ENCODE results near the gene NISCH. TPM values are rescaled to one million over a fixed set of nuclear protein-coding genes. Genes with fewer than 3 reads are reported as not detected.
A peak's percentile ranks its signal among the peaks of the same experiment; 100 is the strongest.

NISCH gene
- total and polyA plus RNA-seq, 2 donors (not counting 3 experiments of a cell fraction or from before 2014, with no cell fraction given) = 156 to 178 TPM

DNA sequence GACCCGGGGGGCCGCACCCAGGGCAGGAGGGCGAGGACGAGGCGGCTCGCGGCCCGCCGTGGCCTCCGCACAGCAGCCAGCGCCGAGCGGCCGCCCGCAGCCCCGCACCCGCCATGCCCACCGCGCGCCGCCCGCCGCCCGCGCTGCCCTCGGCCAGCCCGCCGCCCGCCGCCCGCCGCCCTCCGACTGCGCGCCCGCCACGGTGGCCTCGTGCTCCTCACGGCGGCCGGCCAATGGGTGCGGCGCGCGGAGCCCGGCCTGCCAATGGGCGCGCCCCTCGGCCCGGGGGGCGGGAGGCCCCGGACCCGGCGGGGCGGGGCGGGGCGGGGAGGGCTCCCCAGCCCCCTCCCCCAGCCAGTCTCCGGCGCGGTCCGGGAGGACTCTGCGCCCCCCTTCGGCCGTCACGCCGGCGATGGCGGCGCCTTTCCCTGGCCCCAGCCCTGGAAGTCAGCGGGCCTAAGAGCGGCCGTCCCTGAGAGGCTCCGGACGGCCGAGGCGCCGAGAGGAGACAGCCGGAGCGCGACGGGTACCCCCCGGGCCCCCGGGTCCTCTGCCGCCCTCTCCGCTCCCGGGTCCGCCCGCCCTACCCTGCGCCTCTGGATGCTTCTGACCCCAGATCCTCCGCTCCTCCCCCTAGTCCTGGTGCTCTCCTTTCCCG is 78.3 kb downstream of the NISCH start, which contains the start of gene NT5DC2:
Gene NT5DC2 (minus strand): TSS at position 235 of the 658 bp plus-strand sequence. CDS start 120 bp downstream, at position 115.
- dilution Hi-C loops (cut with MboI; ENCODE audit: extremely low pct_ligation_motif_present, low sequenced_read_pairs) (no loop called here), intact Hi-C loops (cut with micrococcal nuclease) (no loop called here)
- H3K9ac ChIP-seq (replicated peaks; ENCODE audit: extremely low read depth, insufficient read depth, low read length) = peak within 1 kb of the TSS; percentile 95
- FAIRE-seq (peak; percentile 62), DNase-seq (ENCODE audit: low read depth, low spot score) (peak; percentile 58)
- H3K4me1 ChIP-seq (ENCODE audit: control insufficient read depth, extremely low read depth, insufficient read depth, low read length) = peaks cover 57% of the 10 kb centered on the region
- ChIA-PET CTCF (no interaction called here), POLR2A (interaction anchor here (1.1 kb wide), 1 partner anchor 43 kb away, joined by 3 read pairs; no protein-coding TSS in a partner anchor)
- BruUV-seq (replicated peaks) = no TSS peak
- peak within 1 kb of the TSS; percentile 79 for H3K4me2 ChIP-seq (ENCODE audit: insufficient read depth, low read length)
- no peaks in the 10 kb centered on the region for H4K20me1 ChIP-seq (replicated peaks; ENCODE audit: control insufficient read depth, extremely low read depth, insufficient read depth, low read length)
- peaks cover 0 to 5% of the 10 kb centered on the region in 2 experiments for H3K36me3 ChIP-seq (ENCODE audit: control insufficient read depth in 2 of 2, extremely low read depth in 1 of 2, insufficient read depth in 2 of 2, low read length in 2 of 2)
- no peak for TF ChIP-seq GATA2 (IDR thresholded peaks at IDR 0.05; ENCODE audit: insufficient read depth, insufficient read length, low read depth, low read length)
- TF ChIP-seq POLR2AphosphoS5 (IDR thresholded peaks at IDR 0.05; ENCODE audit: insufficient read depth, low read depth, low read length) = peak; percentile 36
- peak; percentile 52 for TF ChIP-seq POLR2A (IDR thresholded peaks at IDR 0.05; ENCODE audit: low read depth, low read length)
- TF ChIP-seq, protein P1, sequence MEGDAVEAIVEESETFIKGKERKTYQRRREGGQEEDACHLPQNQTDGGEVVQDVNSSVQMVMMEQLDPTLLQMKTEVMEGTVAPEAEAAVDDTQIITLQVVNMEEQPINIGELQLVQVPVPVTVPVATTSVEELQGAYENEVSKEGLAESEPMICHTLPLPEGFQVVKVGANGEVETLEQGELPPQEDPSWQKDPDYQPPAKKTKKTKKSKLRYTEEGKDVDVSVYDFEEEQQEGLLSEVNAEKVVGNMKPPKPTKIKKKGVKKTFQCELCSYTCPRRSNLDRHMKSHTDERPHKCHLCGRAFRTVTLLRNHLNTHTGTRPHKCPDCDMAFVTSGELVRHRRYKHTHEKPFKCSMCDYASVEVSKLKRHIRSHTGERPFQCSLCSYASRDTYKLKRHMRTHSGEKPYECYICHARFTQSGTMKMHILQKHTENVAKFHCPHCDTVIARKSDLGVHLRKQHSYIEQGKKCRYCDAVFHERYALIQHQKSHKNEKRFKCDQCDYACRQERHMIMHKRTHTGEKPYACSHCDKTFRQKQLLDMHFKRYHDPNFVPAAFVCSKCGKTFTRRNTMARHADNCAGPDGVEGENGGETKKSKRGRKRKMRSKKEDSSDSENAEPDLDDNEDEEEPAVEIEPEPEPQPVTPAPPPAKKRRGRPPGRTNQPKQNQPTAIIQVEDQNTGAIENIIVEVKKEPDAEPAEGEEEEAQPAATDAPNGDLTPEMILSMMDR (IDR thresholded peaks at IDR 0.05; ENCODE audit: extremely low read depth in 1 of 2, insufficient read depth in 1 of 2, low read depth in 1 of 2, low read length in 2 of 2) = peak in 1 of 2 donors; percentile 21
- peak within 1 kb of the TSS; percentile 92 for H3K27ac ChIP-seq (ENCODE audit: insufficient read depth, low read depth, low read length)
- no peak within 1 kb of the TSS for H2AFZ ChIP-seq (ENCODE audit: low read depth, low read length)
- no peaks in the 10 kb centered on the region for H3K9me1 ChIP-seq (replicated peaks; ENCODE audit: control insufficient read depth, extremely low read depth, insufficient read depth, low read length)
- no peaks in the 10 kb centered on the region for H3K9me3 ChIP-seq (replicated peaks; ENCODE audit: control insufficient read depth, insufficient read depth, low read length)
- H3K4me3 ChIP-seq (replicated peaks in 1 of 3; ENCODE audit: insufficient read depth in 1 of 3, low read depth in 1 of 3, low read length in 3 of 3) = peak within 1 kb of the TSS; percentile 34 to 90 (median 71)
- peaks cover 59% of the 10 kb centered on the region for H3K79me2 ChIP-seq (ENCODE audit: control insufficient read depth, insufficient read depth, low read length)
- H3K27me3 ChIP-seq (ENCODE audit: control insufficient read depth in 2 of 2, insufficient read depth in 2 of 2, low read length in 2 of 2) = no peaks in the 10 kb centered on the region

All from endothelial cell of umbilical vein (primary cell).